ENCODE results near the gene GADD45GIP1.
"Not testable (repeated sequence)": the region's sequence is repeated elsewhere in the genome, so short reads cannot be mapped to it uniquely, and the experiment has no call there.

GADD45GIP1 gene

GRCh38 chr19:12987190-12987589, 30.2 kb upstream of the GADD45GIP1 start:
- no peak for DNase-seq

GRCh38 chr19:12986726-12987125, 29.7 kb upstream of the GADD45GIP1 start:
- DNase-seq, result no peak

DNA sequence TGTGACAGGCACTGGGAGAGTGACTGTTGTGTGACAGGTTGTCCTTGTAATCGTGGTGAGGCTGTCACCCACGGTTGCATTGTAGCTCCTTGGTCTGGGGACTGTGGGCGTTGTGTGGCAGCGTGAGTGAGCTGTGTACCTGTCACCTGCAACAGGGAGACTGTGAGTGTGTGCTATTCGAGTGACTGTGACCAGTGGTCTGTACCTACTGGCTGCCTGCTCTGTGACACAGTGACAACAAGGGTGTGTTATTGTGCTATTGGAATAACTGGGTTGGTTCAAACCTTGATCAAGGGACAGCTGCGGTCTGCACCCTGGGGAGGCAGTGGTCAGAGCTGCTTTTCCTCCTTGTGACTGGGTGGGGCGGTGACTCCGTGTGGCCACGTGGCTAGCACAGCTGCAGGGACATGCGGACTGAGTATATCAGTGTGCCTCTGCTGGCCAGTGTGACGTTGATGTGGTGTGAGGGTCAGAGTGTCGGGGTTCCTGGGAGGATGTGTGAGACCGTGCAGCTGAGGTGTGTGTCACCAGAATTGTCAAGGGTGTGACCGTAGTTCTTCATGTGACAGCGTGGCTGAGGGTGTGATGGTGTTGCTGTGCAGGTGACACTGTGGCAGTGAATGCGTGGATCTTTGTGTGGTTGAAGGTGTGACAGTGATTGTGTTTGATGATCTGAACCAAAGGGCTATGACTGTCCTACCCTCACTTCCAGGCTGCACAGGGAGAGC, 28.2 kb upstream of the GADD45GIP1 start:
- no peak for DNase-seq

- DNase-seq, result no peak
Measured at GRCh38 chr19:12984683-12985048, 27.6 kb upstream of the GADD45GIP1 start.

DNA sequence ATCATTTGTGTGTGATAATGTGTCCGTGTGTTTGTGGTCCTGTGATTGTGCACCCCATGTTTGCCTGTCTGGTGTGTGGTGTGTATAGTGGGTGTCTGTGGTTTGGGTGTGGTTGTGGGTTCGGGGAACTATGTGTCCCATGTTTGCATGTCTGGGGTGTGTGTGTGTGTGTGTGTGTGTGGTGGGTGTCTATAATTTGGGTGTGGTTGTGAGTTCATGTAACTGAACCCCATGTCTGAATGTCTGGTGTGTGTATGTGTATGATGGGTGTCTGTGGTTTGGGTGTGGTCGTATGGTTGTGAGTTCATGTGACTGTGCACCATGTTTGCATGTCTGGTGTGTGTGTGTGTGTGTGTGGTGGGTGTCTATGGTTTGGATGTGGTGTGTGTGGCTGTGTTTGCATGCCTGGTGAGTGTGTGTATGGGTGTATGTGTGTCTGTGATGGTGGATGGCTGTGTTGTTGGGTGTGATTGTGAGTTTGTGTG, 27.2 kb upstream of the GADD45GIP1 start:
- no peak for DNase-seq

- no peak for DNase-seq
Measured at GRCh38 chr19:12983542-12984142, 26.6 kb upstream of the GADD45GIP1 start.

DNA sequence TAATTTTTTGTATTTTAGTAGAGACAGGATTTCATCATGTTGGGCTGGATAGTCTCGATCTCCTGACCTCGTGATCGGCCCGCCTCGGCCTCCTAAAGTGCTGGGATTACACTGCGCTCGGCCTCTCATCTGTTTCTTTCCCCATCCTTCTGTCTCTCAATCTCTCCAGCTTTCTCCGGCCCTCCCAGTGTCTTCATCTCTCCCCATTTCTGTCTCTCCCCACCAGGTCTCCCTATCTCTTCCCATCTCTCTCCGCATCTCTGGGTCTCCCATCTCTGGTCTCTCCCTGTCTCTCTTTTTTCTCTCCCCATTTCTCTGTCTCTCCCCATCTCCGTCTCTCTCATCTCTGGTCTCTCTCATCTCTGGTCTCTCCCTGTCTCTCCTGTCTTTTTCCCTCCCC, 26.1 kb upstream of the GADD45GIP1 start:
- DNase-seq, result no peak

DNA sequence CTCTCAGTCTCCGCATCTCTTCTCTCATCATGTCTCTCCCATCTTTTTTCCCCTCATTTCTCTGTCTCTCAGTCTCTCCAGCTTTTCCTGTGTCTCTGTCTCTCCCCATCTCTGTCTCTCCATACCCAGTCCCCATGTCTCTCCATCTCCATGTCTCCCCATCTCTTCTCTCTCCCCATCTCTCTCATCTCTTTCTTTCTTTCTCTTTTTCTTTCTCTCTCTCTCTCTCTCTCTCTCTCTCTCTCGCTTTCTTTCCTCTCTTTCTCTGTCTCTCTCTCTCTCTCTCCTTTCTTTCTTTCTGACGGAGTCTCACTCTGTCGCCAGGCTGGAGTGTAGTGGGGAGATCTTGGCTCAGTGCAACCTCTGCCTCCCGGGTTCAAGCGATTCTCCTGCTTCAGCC, 25.6 kb upstream of the GADD45GIP1 start:
- no peak for DNase-seq

DNA sequence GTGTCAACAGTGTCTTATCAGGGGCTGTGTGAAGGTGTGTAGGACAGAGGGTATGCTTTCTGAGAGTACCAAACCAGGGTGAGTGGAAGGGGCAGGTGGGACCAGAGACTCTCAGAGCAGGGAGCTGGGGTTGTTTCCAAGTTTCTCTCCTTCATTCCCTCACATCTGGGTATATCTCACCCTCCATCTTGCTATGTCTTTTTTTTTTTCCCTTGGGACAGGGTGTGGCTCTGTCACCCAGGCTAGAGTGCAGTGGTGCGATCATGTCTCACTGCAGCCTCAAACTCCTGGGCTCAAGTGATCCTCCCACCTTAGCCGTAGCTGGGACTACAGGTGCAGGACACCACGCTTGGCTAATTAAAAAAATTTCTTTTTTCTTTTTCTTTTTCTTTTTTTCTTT, 23.0 kb upstream of the GADD45GIP1 start:
- no peak for DNase-seq

DNA sequence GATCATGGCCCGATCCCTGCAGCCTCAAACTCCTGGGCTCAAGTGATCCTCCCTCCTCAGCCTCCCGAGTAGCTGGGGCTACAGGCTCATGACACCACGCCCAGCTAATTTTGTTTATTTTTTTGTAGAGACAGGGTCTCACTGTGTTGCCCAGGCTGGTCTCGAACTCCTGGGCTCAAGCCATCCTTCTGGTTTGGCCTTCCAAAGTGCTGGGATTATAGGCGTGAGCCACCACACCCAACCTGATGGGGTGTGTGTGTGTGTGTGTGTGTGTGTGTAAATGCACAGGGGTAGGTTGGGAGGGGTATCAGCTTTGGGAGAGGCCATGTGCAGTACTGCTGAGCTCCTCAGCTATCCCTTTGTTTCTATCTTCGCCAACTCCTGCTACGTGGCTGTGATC, 19.1 kb upstream of the GADD45GIP1 start:
- not testable (repeated sequence) for DNase-seq

GRCh38 chr19:12975221-12975741, 18.3 kb upstream of the GADD45GIP1 start:
- no peak for DNase-seq

GRCh38 chr19:12974301-12975220, 17.5 kb upstream of the GADD45GIP1 start:
- no peak for DNase-seq

DNA sequence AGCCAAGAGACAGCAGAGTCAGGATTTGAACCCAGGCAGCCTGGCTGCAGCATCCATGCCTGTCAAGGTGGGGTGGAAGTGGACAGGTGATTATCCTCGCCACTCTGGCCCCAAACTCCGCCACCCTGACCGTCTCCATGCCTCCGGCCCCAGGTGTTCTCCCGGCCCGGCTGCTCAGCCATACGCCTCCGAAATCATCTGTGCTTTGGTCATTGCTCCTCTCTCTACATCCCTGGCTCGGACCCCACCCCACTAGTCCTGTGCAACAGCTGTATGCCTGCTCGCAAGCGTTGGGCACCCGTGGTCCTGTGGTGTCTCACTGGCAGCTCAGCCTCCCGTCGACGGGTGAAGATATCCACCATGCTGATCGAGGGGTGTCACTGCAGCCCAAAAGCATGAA, 16.2 kb upstream of the GADD45GIP1 start:
- no peak for DNase-seq

GRCh38 chr19:12970070-12970820, 13.2 kb upstream of the GADD45GIP1 start:
- no peak for DNase-seq

DNA sequence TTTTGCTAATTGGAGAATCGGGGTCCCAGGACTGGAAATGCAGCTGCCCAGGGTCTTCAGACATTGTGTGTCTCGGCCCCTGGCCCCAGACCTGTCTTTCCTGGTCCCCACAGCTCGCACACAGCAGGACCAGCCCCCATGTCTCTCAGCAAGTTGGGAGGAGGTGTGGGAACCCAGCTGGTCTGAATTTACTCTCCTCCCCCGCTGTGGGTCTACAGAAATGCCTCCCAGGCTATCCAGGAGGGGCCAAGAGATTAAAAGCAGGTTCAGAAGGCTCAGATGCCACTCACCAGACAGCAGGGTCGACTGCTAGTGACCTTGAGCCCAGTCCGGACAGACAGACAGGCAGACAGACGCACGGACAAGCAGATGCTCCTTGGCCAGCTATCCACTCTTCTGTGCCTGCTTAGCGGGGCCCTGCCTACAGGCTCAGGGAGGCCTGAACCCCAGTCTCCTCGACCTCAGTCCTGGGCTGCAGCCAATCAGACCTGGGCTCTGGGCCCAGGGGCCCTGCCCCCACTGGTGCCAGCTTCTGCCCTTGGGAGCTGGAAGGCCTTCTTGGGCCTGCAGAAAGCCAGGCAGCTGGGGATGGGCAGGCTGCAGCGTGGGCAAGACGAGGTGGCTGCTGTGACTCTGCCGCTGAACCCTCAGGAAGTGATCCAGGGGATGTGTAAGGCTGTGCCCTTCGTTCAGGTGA, 12.4 kb upstream of the GADD45GIP1 start, which contains the start of gene DAND5:
TSS of gene DAND5 (plus strand) at position 285 of the 697 bp plus-strand sequence. CDS start at position 370, 85 bp downstream.
- DNase-seq, result no peak

- no peak for DNase-seq
Measured at GRCh38 chr19:12967907-12968306, 10.9 kb upstream of the GADD45GIP1 start.

GRCh38 chr19:12965812-12966135, 8.8 kb upstream of the GADD45GIP1 start:
- DNase-seq, result no peak

DNA sequence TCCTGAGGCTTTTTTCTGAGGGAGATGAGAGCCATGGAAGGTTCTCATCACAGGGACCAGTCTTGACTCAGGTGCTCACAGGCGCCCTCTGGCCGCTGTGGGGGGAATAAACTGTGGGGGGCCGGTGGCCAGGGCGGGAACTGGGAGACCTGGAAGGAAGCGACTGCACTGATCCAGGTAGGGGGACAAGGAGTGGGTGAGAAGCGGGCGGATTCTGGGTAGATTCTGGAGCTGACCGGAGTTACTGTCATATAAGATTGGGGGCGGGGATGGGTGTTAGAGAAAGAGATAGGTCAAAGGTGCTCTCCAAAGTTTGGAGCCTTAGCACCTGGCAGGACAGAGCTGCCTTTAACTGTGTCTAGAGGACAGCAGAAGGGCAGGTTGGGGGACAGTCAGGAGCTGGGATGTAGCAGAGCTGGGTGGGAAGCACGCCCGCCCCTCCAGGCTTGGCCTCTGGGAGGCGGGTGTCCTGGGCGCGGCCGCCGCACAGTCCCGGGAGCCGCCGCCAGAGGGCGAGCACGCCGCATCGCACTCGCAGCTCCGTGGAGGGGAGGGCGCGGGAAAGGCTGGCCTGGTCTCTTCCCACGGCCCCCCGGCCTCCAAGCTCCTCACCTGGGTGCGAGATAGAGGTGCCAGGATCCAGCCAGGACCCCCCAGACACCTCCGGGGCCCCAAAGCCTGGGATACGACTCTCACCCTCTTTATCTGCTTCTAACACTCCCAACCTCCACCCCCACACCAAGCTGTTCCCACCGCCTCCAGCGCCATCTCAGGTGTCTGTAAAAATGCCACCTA, 8.2 kb upstream of the GADD45GIP1 start:
- DNase-seq, result no peak

DNA sequence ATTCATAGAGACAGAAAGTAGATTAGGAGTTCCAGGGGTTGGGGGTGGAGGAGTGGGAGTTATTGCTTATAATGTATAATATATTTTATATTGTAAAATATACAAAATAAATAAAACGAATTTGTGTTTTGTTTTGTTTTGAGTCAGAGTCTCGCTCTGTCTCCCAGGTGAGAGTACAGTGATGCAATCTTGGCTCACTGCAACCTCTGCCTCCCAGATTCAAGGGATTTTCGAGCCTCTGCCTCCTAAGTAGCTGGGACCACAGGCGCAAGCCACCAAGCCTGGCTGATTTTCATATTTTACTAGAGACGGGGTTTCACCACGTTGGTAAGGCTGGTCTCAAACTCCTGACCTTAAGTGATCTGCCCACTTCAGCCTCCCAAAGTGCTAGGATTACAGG, 2.5 kb upstream of the GADD45GIP1 start:
- DNase-seq, result no peak

DNA sequence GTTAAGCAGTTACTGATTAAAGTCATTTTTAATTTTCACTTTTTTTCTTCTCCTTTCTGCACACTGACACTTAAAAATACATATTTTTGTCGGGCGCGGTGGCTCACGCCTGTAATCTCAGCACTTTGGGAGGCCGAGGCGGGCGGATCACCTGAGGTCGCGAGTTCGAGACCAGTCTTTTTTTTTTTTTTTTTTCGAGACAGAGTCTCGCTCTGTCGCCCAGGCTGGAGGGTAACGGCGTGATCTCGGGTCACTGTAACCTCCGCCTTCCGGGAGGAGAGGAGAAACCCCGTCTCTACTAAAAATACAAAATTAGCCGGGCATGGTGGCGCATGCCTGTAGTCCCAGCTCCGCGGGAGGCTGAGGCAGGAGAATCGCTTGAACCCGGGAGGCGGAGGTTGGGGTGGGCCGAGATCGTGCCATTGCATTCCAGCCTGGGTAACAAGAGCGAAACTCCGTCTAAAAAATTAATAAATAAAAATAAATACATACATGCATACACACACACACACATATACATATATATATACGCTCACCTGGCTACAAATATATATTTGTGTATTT, 448 bp upstream of the GADD45GIP1 start:
- not testable (repeated sequence) for DNase-seq

DNA sequence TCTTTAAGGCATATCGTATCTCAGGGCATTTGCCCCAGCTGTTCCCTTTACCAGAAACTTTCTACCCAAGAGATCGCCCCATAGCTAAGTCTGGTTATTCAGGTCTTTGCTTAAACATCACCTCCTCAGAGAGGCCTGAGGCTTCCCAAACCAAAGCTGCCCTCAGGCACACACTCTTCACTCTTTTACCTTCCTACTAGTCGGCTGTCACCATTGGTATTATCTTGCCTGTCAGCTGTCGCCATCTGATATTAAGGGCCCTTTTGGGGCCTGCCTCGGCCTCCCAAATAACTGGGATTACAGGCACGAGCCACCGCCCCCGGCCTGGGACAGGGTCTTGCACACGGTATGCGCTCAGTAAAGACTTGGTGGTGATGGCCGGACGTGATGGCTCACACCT, 1.0 kb downstream of the GADD45GIP1 start:
- no peak for DNase-seq
